HepG2 (cell line): ENCODE results near the gene LITAF. TPM values are rescaled to one million over a fixed set of nuclear protein-coding genes. Genes with fewer than 3 reads are reported as not detected.

ENCODE experiments used
- ATAC-seq: fragments of 200-7000 bp; cut with Tn5 transposase; 3 replicates; pipeline ENCODE4 v1.9.1; 2020; ENCODE audit warnings: mild to moderate bottlenecking, moderate library complexity
- BruUV-seq: library from RNA; stranded (reverse); fragments of 400-500 nt; replicated peaks from 2 replicates; lab custom pipeline; 2021; lab: Mats Ljungman, UMichigan
- CTCF ChIA-PET: fragments of 300-600 bp; formaldehyde crosslinking; extraction: SDS; loops from one replicate; lab custom pipeline; 2021; ENCODE audit warnings: low total read pairs, inconsistent platforms, low intra/inter-chr PET ratio; lab: Yijun Ruan, JAX
- POLR2A ChIA-PET: fragments of 350-600 bp; sonication (Branson Sonifier 250); formaldehyde crosslinking; loops from one replicate; lab custom pipeline; 2020; ENCODE audit warnings: antibody characterized with exemption, inconsistent platforms; lab: Yijun Ruan, JAX
- DNase-seq: peaks from one replicate; pipeline ENCODE4 v3.0.0-alpha.2; 2015; ENCODE audit warnings: low spot score
- FAIRE-seq: peaks from 3 replicates; lab custom pipeline; 2011; peaks lifted over from hg19 to GRCh38; lab: Jason Lieb, UNC
- H2AFZ ChIP-seq: one replicate; pipeline ENCODE4 v1.6.1; 2011; ENCODE audit warnings: low read length, inconsistent platforms
- H3K27ac ChIP-seq: fragments of 300-600 bp; 3 replicates; pipeline ENCODE4 v1.8.0; 2011; ENCODE audit warnings: mixed run types, mild to moderate bottlenecking, mixed read lengths, low read length, inconsistent platforms; ENCODE audit not compliant: insufficient read depth; ENCODE audit errors: extremely low read length
- H3K27me3 ChIP-seq, 2 experiments: fragments of 200-600 bp in 1 of 2; 2 replicates in 1 of 2; 3 replicates in 1 of 2; pipeline versions ENCODE4 v1.6.0 to v1.8.0; 2011; ENCODE audit warnings: low read length in 2 of 2, mild to moderate bottlenecking in 2 of 2, moderate library complexity in 2 of 2, inconsistent platforms in 1 of 2; ENCODE audit not compliant: insufficient read depth in 2 of 2, control insufficient read depth in 1 of 2
- H3K36me3 ChIP-seq, 2 experiments: fragments of 200-600 bp in 1 of 2; replicated peaks in 1 of 2; 2 replicates in 1 of 2; 3 replicates in 1 of 2; pipeline versions ENCODE4 v1.5.1 to v1.8.0; 2011; ENCODE audit warnings: low read length in 2 of 2, inconsistent platforms in 1 of 2; ENCODE audit not compliant: insufficient read depth in 2 of 2, control insufficient read depth in 1 of 2
- H3K4me1 ChIP-seq: 2 replicates; pipeline ENCODE4 v1.5.1; 2012; ENCODE audit warnings: low read length, inconsistent platforms; ENCODE audit not compliant: insufficient read depth
- H3K4me2 ChIP-seq: 2 replicates; pipeline ENCODE4 v1.6.0; 2011; ENCODE audit warnings: low read depth, low read length, inconsistent platforms
- H3K4me3 ChIP-seq, 3 experiments: fragments of 200-600 bp in 1 of 3; sonication (generic), shearing (Covaris generic) in 1 of 3; replicated peaks in 1 of 3; 2 replicates each; pipeline ENCODE4 v1.5.1; 2011 to 2016; ENCODE audit warnings: low read length in 3 of 3, inconsistent platforms in 2 of 3, low read depth in 2 of 3, mild to moderate bottlenecking in 2 of 3, control low read depth in 1 of 3, mixed read lengths in 1 of 3; ENCODE audit not compliant: insufficient read depth in 1 of 3
- H3K79me2 ChIP-seq: one replicate; pipeline ENCODE4 v1.6.1; 2011; ENCODE audit warnings: low read length, inconsistent platforms; ENCODE audit not compliant: insufficient read depth
- H3K9ac ChIP-seq: 2 replicates; pipeline ENCODE4 v1.6.0; 2011; ENCODE audit warnings: mild to moderate bottlenecking, low read depth, low read length, inconsistent platforms; ENCODE audit not compliant: insufficient read depth
- H3K9me3 ChIP-seq: 2 replicates; pipeline ENCODE4 v1.5.1; 2012; ENCODE audit warnings: mild to moderate bottlenecking, low read length
- H4K20me1 ChIP-seq: 2 replicates; pipeline ENCODE4 v1.6.0; 2011; ENCODE audit warnings: inconsistent platforms, mild to moderate bottlenecking, low read length, moderate library complexity; ENCODE audit not compliant: insufficient read depth
- GATAD2A ChIP-seq: IDR thresholded peaks from 2 replicates; pipeline ENCODE4 v1.6.1; 2016
- HDAC6 ChIP-seq: fragments of 200-600 bp; sonication (generic); IDR thresholded peaks from 2 replicates; pipeline ENCODE4 v1.7.0; 2017; ENCODE audit warnings: mild to moderate bottlenecking, antibody characterized with exemption, low read length, low read depth
- MAFF ChIP-seq: IDR thresholded peaks from 2 replicates; pipeline ENCODE4 v1.6.1; 2011; ENCODE audit warnings: low read depth, low read length, improper control_type of control experiment
- MAFK ChIP-seq, 2 experiments: IDR thresholded peaks in 1 of 2; conservative IDR thresholded peaks in 1 of 2; 2 replicates each; pipeline ENCODE4 v1.6.1; 2011; ENCODE audit warnings: improper control_type of control experiment in 2 of 2, low read length in 2 of 2
- NFRKB ChIP-seq: fragments of 450-650 bp; IDR thresholded peaks from 2 replicates; pipeline ENCODE4 v1.6.1; 2017
- NR3C1 ChIP-seq: sonication (generic); formaldehyde crosslinking; IDR thresholded peaks from 2 replicates; pipeline ENCODE4 v1.4.0; 2020; ENCODE audit warnings: missing genetic modification reagents
- POLR2G ChIP-seq: fragments of 200-400 bp; formaldehyde crosslinking; IDR thresholded peaks from 2 replicates; pipeline ENCODE4 v1.6.1; 2018; ENCODE audit warnings: mild to moderate bottlenecking, low read depth, low read length, moderate library complexity
- SP4 ChIP-seq: sonication (generic); formaldehyde crosslinking; IDR thresholded peaks from 2 replicates; pipeline ENCODE4 v1.8.1; 2023; ENCODE audit warnings: mild to moderate bottlenecking, missing genetic modification reagents
- TFDP2 ChIP-seq: sonication (generic); formaldehyde crosslinking; IDR thresholded peaks from 2 replicates; pipeline ENCODE4 v1.4.0; 2020; ENCODE audit warnings: missing genetic modification reagents
- TRIM22 ChIP-seq: fragments of 450-650 bp; IDR thresholded peaks from 2 replicates; pipeline ENCODE4 v1.6.1; 2017
- ZNF230 ChIP-seq: sonication (generic); formaldehyde crosslinking; IDR thresholded peaks from 2 replicates; pipeline ENCODE4 v1.4.0; 2020; ENCODE audit warnings: mild to moderate bottlenecking, missing genetic modification reagents
- ZNF704 ChIP-seq: sonication (generic); formaldehyde crosslinking; IDR thresholded peaks from 2 replicates; pipeline ENCODE4 v1.8.1; 2023; ENCODE audit warnings: mild to moderate bottlenecking, inconsistent platforms, moderate library complexity, missing genetic modification reagents, borderline replicate concordance
- ZNF770 ChIP-seq: sonication (generic); formaldehyde crosslinking; IDR thresholded peaks from 2 replicates; pipeline ENCODE4 v1.5.0; 2020; ENCODE audit warnings: mild to moderate bottlenecking, missing genetic modification reagents
- WGBS: methylation state at CpG from one replicate; pipeline ENCODE4 v1.1.6; 2017; ENCODE audit warnings: low lambda C conversion rate; 5-methylcytosine and 5-hydroxymethylcytosine counted together
- in situ Hi-C: cut with HindIII; loops from 2 replicates; pipeline ENCODE4 v1.10.0; 2017; ENCODE audit warnings: low pct_unique_long_range_greater_than_20kb; ENCODE audit not compliant: extremely low pct_ligation_motif_present
- intact Hi-C: fragments of 100-400 bp; cut with micrococcal nuclease; formaldehyde crosslinking; loops from one replicate; pipeline ENCODE4 v1.10.0; 2022; ENCODE audit not compliant: unreplicated experiment
- polyA plus RNA-seq, 8 experiments: library from polyadenylated mRNA; depleted of rRNA in 3 of 8; stranded (reverse) in 7 of 8; unstranded in 1 of 8; fragments of >200 nt; fragmentation: Illumina TruSeq in 4 of 8; extraction: Trizol in 4 of 8; gene quantifications; 2 replicates each; pipeline versions ENCODE4 v1.2.1 to v1.2.3, GENCODE V29; 2011 to 2016; ENCODE audit warnings: low read depth in 4 of 8, missing spikeins in 1 of 8, mixed read lengths in 1 of 8; ENCODE audit not compliant: insufficient read depth in 1 of 8
- total RNA-seq, 5 experiments: library from RNA; depleted of rRNA; stranded (reverse); fragments of >200 nt; fragmentation: Illumina TruSeq; extraction: Trizol; gene quantifications; 2 replicates each; pipeline ENCODE4 v1.2.3, GENCODE V29; 2016; ENCODE audit warnings: low read depth in 1 of 5

The LITAF gene
- total and polyA plus RNA-seq, 2 of the 13 experiments (the other 11 are each of a cell fraction or from before 2014, with no cell fraction given): 80.1 to 141 TPM

- TF ChIP-seq ZNF704 (CRISPR knock-in tag) (no peak), NFRKB (no peak), ZNF770 (CRISPR knock-in tag) (peak; percentile 87), ZNF230 (no peak), TRIM22 (no peak), POLR2G (no peak), GATAD2A (CRISPR knock-in tag) (no peak), HDAC6 (no peak), MAFF (peak; percentile 35; the same call in 1 of the 2 replicates), NR3C1 (CRISPR knock-in tag) (no peak), TFDP2 (CRISPR knock-in tag) (no peak), SP4 (0 out of 2 replicates have a peak, but pooled peaks have one; percentile 16), MAFK (conservative IDR thresholded peaks at IDR 0.05 in 1 of 2, IDR thresholded peaks at IDR 0.05 in 1 of 2; ENCODE audit: low read length in 2 of 2) (peak in 1 of 2 experiments; percentile 43; a peak in 3 of 4 replicates)
- Histone ChIP-seq H2AFZ (no peak overlapping the region), H3K9me3 (no peaks in the 10 kb centered on the region), H4K20me1 (no peaks in the 10 kb centered on the region), H3K4me2 (no peak overlapping the region), H3K27me3 (no peaks in the 10 kb centered on the region; a peak in 1 of 5 replicates), H3K4me3 (no peak overlapping the region), H3K4me1 (peaks cover 9% of the 10 kb centered on the region; the same call in 1 of the 2 replicates), H3K36me3 (no peaks in the 10 kb centered on the region), H3K79me2 (no peaks in the 10 kb centered on the region), H3K27ac (no peak overlapping the region), H3K9ac (no peak overlapping the region)
- FAIRE-seq: no peak
- WGBS: 70% methylated on average over 9 of the region's 9 CpGs
- ChIA-PET CTCF (interaction anchor here (0.7 kb wide), 1 partner anchor 1084 kb away, joined by 3 read pairs; no protein-coding TSS in a partner anchor), POLR2A (no interaction called here)
- ATAC-seq: no peak
- intact Hi-C loops: no loop called here
- no peak for DNase-seq
- no TSS peak for BruUV-seq
- in situ Hi-C loops: no loop called here
Measured at GRCh38 chr16:11542069-11542744, 44.5 kb downstream of the LITAF start.
